Activated CD4-positive, CD25-positive, alpha-beta regulatory T cell (primary cell): Measurements from ENCODE around the gene FAM120C.
A peak's percentile ranks its signal among the peaks of the same experiment; 100 is the strongest.

Experiments used
- DNase-seq, 4 experiments: peaks; one replicate each; lab custom pipeline; 2025; lab: John Stamatoyannopoulos, UW

The FAM120C gene

DNA sequence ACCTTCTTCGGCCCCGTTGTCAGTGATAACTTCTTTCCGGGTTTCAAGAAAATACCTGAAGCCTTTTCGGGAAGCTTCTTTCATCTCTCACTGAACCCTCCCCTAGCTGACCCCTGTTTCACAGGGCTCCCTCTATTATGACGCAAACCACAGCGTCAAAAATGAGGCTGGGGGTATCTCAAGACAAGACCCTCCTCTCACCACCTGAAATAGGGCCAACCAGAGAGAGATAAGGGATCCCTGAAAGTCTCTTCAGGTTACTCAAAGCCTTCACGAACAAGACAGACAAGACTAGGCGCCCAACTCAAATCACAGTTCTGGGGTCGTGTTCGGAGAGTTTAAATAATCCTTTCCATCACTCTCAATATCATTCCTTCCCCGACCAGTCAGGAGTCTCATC is 140.0 kb downstream of the FAM120C start:
- no peak for DNase-seq

DNA sequence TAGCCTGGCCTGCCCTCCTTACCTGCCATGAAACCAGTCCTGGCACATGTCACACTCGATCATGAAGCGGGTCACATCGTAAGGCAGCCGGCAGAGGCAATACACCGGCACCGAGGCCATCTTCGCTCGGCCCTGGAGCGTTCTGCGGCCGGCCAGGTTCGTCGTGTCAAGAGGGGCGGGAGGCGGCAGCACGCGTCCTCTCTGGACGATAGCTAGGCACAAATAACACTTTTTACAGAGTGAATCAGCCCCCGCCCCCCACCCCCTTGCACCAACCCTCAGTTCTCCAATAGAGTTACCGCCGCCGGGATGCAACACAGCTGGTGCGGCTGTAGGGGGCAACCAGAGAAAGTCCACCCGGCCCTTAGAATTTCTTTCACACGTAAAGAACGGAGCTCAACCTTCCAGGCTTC is 140.4 kb downstream of the FAM120C start:
- peak in 3 of 4 experiments; percentile 3 to 14 (median 8) for DNase-seq

DNA sequence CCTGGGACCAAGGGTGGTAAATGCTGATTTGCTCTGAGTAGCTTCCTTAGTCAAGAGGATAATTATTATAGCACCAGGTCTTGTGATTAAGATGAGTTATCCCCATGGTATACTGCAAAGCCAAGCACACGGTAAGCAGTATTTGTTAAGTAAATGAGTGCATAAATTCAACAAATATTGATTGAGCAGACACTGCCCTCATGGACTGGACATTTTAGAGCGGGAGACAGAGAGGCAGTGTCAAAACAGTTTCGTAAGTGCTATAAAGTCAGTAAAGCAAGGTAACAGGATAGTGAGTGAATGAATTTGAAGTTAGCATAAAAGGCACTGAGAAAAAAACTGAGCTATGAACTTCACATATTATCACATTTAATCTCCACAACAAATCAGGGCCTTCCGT is 152.7 kb downstream of the FAM120C start:
- no peak for DNase-seq

DNA sequence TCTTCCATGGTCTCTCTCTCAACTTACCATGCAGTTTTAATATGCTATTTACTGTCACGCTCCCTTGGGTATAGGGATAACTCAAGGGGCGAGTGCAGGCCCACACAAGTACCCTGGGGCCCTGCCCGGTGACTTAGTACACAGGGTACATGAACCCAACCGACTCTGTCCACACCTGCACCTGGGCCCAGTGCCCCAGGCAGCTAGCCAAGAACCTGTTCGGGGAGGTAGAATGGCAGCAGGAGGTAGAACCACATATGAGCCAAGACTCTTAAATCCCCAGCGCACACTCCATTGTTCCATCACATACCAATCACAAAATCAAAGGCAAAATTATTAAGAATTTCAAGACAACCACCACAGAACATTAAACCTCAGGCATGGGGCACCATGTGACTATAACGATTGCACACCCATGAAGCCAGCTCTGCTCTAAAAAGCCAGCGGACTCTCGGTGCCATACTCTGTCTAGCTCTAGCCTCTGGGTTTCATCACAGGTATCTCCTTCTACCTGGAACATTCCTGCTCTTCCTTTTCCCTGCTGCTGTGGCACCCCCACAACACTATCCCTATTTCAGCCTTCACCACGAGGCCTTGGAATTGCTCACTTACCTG is 153.4 kb downstream of the FAM120C start:
- DNase-seq, result no peak

DNA sequence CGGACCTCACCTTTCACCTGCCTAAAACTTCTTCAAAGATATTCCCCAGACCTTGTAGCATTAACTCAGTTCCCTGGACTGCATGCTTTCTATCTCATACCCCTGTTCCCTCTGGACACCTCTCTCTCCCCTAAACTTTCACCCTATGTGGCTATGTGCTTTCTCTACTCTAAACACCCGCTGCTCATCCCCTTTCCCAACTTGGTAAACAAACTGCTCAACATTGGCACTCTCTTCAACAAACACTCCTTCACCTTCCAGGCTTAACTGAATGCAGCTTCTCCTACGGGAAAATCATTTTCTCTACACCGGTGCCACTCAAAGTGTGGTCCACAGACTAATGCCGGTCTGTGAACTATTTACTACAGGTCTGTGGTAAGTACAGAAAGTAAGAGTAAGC is 158.7 kb downstream of the FAM120C start:
- DNase-seq, result no peak
